Skeletal muscle tissue (tissue), 4 donors: ENCODE results near the gene CHML. TPM values are rescaled to one million over a fixed set of nuclear protein-coding genes. Genes with fewer than 3 reads are reported as not detected.
"Not testable (repeated sequence)": the region's sequence is repeated elsewhere in the genome, so short reads cannot be mapped to it uniquely, and the experiment has no call there.

Experiments
- H3K27ac ChIP-seq: one replicate; pipeline ENCODE4 v1.7.0; 2013; ENCODE audit warnings: mild to moderate bottlenecking, low read depth, low read length, inconsistent platforms
- H3K27me3 ChIP-seq, 3 donors: one replicate each; pipeline ENCODE4 v1.7.0; 2013; ENCODE audit warnings: low read length in 3 of 3; ENCODE audit not compliant: control insufficient read depth in 3 of 3, insufficient read depth in 3 of 3
- H3K36me3 ChIP-seq, 3 donors: one replicate each; pipeline ENCODE4 v1.7.0; 2013; ENCODE audit warnings: low read length in 3 of 3; ENCODE audit not compliant: control insufficient read depth in 3 of 3, insufficient read depth in 3 of 3
- H3K4me1 ChIP-seq, 3 donors: one replicate each; pipeline ENCODE4 v1.7.0; 2013; ENCODE audit warnings: low read length in 3 of 3, mild to moderate bottlenecking in 3 of 3; ENCODE audit not compliant: control insufficient read depth in 3 of 3, insufficient read depth in 3 of 3
- H3K4me3 ChIP-seq, 3 donors: one replicate each; pipeline ENCODE4 v1.7.0; 2013; ENCODE audit warnings: low read length in 3 of 3
- H3K9ac ChIP-seq, 3 donors: one replicate each; pipeline ENCODE4 v1.7.0; 2013; ENCODE audit warnings: low read length in 3 of 3, mild to moderate bottlenecking in 3 of 3, moderate library complexity in 2 of 3, low read depth in 1 of 3
- H3K9me3 ChIP-seq, 3 donors: one replicate each; pipeline ENCODE4 v1.7.0; 2013; ENCODE audit warnings: low read length in 3 of 3; ENCODE audit not compliant: control insufficient read depth in 3 of 3
- total RNA-seq: library from RNA; depleted of rRNA; stranded (reverse); fragments of >200 nt; gene quantifications from one replicate; pipeline ENCODE4 v1.2.3, GENCODE V29; 2014
- donor health status: Osteomylitis.

Gene CHML
- total RNA-seq, 1 donor from 2014 or later: 8.4 TPM

DNA sequence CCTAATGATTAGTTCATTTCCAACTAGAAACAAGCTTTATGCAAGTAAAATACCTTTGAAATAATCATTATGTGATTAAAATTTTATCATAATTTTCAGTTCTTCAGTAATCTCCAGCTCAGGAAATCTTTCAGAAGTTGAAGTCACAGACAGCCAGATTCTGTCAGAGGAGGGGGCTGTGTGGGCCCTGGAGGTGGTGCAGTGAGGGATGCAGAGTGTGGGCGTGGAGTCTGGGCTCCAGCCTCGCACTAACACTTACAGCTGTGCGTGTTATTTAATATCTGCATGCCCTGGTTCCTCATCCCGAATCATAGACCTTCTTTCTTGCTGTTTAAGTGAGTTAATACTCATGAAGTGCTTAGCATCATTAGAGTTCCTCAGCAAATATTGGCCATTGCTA lies 35.8 kb upstream of the CHML start:
- Histone ChIP-seq H3K36me3 (no peaks in the 10 kb centered on the region), H3K4me1 (no peaks in the 10 kb centered on the region), H3K9ac (no peak overlapping the region), H3K27ac (no peak overlapping the region), H3K27me3 (no peaks in the 10 kb centered on the region), H3K9me3 (no peaks in the 10 kb centered on the region), H3K4me3 (no peak overlapping the region)

DNA sequence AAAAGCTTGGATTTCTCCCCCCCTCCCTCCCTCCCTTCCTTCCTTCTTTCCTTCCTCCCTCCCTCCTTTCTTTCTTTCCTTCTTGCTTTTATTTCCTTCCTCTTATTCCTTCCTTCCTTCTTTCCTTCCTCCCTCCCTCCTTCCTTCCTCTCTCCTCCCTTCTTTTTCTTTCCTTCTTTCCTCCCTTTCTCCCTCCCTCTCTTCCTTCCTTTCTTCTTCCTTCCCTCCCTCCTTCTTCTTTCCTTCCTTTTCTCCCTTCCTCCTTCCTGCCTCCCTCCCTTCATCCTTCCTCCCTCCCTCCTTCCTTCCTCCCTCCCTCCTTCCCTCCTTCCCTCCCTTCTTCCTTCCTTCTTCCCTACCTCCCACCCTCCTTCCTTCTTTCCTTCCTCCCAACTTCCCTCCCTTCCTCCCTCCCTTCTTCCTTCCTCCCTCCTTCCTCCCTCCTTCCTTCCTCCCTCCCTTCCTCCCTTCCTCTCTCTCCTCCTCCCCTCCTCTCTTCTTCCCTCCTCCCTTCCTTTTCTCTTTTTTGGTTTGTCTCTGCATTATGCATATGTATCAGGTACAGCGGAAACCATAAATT lies 34.7 kb upstream of the CHML start:
- Histone ChIP-seq H3K9ac (no peak overlapping the region), H3K27ac (no peak overlapping the region), H3K36me3 (no peaks in the 10 kb centered on the region), H3K27me3 (no peaks in the 10 kb centered on the region), H3K4me3 (no peak overlapping the region), H3K4me1 (no peaks in the 10 kb centered on the region), H3K9me3 (no peaks in the 10 kb centered on the region)

DNA sequence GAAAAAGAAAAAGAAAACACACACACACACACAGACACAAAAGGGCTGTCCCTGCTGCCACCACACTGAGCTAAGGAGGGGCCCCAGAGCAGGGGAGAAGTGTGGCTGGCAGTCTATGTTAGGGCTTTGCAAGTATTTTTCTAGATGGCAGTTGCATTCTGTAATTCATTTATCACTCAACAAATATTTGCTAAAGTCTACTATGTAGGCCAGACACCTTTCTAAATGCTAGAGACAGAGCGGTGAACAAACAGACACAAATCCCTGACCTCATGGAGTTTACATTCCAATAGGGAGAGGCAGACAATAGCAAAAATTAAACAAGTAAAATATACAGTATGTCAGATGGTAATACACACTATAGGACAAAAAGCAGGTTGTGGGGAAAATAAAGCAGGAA lies 32.1 kb upstream of the CHML start:
- H3K36me3 ChIP-seq: no peaks in the 10 kb centered on the region
- no peaks in the 10 kb centered on the region for H3K9me3 ChIP-seq
- H3K27me3 ChIP-seq: no peaks in the 10 kb centered on the region
- H3K4me1 ChIP-seq: no peaks in the 10 kb centered on the region
- no peak overlapping the region for H3K27ac ChIP-seq
- H3K4me3 ChIP-seq: no peak overlapping the region
- no peak overlapping the region for H3K9ac ChIP-seq

- H3K4me3 ChIP-seq: no peak overlapping the region
- no peaks in the 10 kb centered on the region for H3K9me3 ChIP-seq
- no peak overlapping the region for H3K27ac ChIP-seq
- no peaks in the 10 kb centered on the region for H3K4me1 ChIP-seq
- no peaks in the 10 kb centered on the region for H3K27me3 ChIP-seq
- no peak overlapping the region for H3K9ac ChIP-seq
- H3K36me3 ChIP-seq: no peaks in the 10 kb centered on the region
These were observed 26.2 kb upstream of the CHML start for GRCh38 chr1:241666419-241666818.

DNA sequence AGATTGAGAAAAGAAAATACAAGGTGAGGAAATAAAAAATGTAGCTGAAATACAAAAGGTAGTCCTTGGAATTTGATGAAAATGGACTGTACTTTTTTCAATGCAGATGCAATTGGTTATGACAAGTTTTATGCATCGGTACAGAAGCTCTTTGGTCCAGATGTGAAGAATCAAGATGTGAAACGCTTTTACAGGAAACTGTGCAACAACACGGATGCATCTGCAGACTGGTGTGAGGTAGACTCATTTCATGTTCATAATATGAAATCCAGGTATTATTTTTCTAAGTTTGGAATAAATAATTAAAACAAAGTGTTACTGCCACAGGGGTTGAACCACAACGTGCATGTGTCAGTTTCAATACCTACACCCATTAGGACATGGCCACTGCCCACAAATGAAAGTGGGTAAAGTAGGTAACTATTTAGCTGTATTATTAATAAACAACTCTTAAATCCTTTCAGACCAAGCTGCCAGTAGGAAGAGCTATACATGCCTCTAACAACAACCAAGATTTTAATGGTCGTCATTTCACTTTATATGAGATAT lies 20.3 kb upstream of the CHML start:
- Histone ChIP-seq H3K4me3 (no peak overlapping the region), H3K4me1 (no peaks in the 10 kb centered on the region), H3K36me3 (no peaks in the 10 kb centered on the region), H3K27me3 (no peaks in the 10 kb centered on the region), H3K9me3 (no peaks in the 10 kb centered on the region), H3K9ac (no peak overlapping the region), H3K27ac (no peak overlapping the region)

- not testable (repeated sequence) for H3K27me3 ChIP-seq, H3K36me3 ChIP-seq, H3K4me1 ChIP-seq, H3K9me3 ChIP-seq, H3K9ac ChIP-seq, H3K27ac ChIP-seq, H3K4me3 ChIP-seq
These were observed 18.8 kb upstream of the CHML start for GRCh38 chr1:241659016-241659415.

- H3K27ac ChIP-seq: no peak overlapping the region
- H3K9me3 ChIP-seq: no peaks in the 10 kb centered on the region
- H3K4me1 ChIP-seq: no peaks in the 10 kb centered on the region
- no peak overlapping the region for H3K9ac ChIP-seq
- no peak overlapping the region for H3K4me3 ChIP-seq
- no peaks in the 10 kb centered on the region for H3K27me3 ChIP-seq
- no peaks in the 10 kb centered on the region for H3K36me3 ChIP-seq
These were observed 18.1 kb upstream of the CHML start for GRCh38 chr1:241658081-241658793.

- Histone ChIP-seq H3K4me1 (no peaks in the 10 kb centered on the region), H3K27me3 (no peaks in the 10 kb centered on the region), H3K9me3 (no peaks in the 10 kb centered on the region), H3K27ac (no peak overlapping the region), H3K36me3 (no peaks in the 10 kb centered on the region), H3K9ac (no peak overlapping the region), H3K4me3 (no peak overlapping the region)
These were observed 14.5 kb upstream of the CHML start for GRCh38 chr1:241654641-241655040.

- no peak overlapping the region for H3K27ac ChIP-seq
- H3K9ac ChIP-seq: no peak overlapping the region
- no peaks in the 10 kb centered on the region for H3K36me3 ChIP-seq
- H3K27me3 ChIP-seq: no peaks in the 10 kb centered on the region
- peaks cover 0 to under 1% (median 0%) of the 10 kb centered on the region in 3 donors for H3K9me3 ChIP-seq
- no peak overlapping the region for H3K4me3 ChIP-seq
- no peaks in the 10 kb centered on the region for H3K4me1 ChIP-seq
These were observed 13.8 kb upstream of the CHML start for GRCh38 chr1:241654019-241654418.

- no peaks in the 10 kb centered on the region for H3K36me3 ChIP-seq
- no peak within 1 kb of the TSS for H3K4me3 ChIP-seq
- no peak within 1 kb of the TSS for H3K27ac ChIP-seq
- H3K9ac ChIP-seq: no peak within 1 kb of the TSS
- H3K4me1 ChIP-seq: no peaks in the 10 kb centered on the region
- H3K27me3 ChIP-seq: no peaks in the 10 kb centered on the region
- peaks cover 0 to 3% (median 0%) of the 10 kb centered on the region in 3 donors for H3K9me3 ChIP-seq
These were observed 11.8 kb upstream of the CHML start, which contains the start of gene WDR64 for GRCh38 chr1:241652012-241652411. Gene WDR64, plus strand, starts transcription at chr1:241652281. Its CDS starts 204 bp downstream, at chr1:241652485.
